HS-27A (cell line): Measurements from ENCODE around the gene TMEM132C.

Experiments used
- DNase-seq: peaks from one replicate; pipeline ENCODE4 v3.0.0-alpha.2; 2012; ENCODE audit warnings: low read depth, missing footprints

Gene TMEM132C

DNA sequence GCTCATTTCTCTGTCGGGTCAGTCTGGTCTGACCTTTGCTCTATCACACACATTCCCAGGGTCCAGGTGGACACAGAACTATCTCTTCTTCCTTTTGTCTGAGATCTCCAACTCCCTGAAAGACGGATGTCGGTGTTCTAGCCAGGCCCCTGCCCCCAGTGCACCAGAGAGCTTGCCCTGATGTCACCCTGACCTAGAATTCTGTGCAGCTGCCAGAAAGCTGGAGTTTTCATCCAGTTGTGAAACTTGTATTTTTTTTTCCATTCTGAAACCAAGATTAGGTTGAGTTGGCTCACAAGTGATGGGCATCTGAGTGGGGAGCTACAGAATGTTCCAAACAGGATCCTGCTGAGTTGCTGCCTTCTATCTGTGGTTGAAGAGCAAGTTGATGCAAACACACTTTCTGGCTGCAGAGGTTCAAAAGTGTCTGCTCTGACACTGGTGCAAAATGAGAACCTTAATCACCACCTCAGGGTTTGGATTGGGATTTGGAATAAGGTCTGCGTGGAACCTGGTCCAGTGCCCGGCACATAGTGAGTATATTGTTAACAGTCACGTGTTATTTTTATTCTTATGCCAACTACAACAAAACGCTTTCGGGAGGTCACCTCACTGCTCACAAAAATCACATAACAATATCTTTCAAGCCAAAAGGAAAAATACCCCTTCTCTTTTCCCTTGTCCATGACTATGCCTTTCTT is 345.3 kb downstream of the TMEM132C start:
- no peak for DNase-seq

- no peak for DNase-seq
Observed at GRCh38 chr12:128613837-128614590, 347.0 kb downstream of the TMEM132C start.

GRCh38 chr12:128617304-128617833 is 350.4 kb downstream of the TMEM132C start:
- no peak for DNase-seq

DNA sequence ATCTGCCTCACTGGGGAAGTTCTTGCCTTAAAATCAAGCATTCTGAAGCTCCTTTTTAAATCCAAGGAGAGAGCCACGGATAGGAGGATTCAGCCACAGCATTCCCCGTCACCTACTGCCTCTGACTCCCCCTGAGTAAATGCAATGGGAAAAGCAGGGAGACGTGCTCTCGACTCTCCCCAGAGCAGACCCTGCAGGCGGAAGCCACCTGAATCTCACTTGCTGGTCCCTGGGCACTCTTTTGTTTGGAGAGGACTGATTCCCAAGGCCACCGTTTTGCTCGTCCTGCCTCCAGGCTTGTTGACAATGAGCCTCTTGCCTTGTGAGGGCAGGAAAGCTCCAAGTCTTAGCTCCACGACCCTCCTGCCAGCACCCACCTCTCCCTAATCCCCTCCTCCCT is 352.3 kb downstream of the TMEM132C start:
- no peak for DNase-seq

DNA sequence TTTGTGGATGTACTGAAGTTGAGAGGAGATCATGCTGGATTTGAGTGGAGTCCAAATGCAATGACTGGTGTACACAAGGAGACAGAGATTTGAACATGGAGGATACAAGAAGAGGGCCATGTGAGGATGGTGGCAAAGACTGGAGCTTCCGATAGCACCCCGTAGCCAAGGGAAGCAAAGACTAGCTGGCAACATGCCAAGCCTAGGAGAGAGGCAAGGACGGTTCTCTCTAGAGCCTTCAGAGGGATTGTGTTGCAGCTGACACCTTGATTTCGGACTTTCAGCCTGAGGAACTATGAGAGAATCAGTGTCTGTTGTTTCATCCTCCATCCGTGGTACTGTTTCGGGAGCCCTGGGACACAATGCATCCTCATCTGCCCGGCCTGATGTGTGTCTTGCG is 354.3 kb downstream of the TMEM132C start:
- DNase-seq = no peak

DNA sequence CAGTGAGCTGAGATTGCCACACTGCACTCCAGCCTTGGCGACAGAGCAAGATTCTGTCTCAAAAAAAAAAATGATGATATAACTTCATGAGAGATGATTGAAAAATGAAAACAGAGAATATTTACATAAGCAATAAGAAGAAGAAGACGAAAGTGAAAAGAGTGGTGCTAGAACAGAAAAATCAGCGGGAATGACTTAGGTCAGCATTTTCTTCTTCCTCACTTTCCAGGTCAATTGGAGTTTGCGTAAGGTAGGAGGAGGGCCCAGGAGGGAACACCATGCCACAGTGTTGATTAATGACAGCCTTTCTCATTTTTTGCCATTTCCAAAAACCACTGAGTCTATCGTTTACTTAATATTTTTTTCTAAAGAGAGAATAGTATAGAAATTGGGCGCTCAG is 356.8 kb downstream of the TMEM132C start:
- DNase-seq = no peak

GRCh38 chr12:128626808-128627320 is 359.9 kb downstream of the TMEM132C start:
- no peak for DNase-seq

DNA sequence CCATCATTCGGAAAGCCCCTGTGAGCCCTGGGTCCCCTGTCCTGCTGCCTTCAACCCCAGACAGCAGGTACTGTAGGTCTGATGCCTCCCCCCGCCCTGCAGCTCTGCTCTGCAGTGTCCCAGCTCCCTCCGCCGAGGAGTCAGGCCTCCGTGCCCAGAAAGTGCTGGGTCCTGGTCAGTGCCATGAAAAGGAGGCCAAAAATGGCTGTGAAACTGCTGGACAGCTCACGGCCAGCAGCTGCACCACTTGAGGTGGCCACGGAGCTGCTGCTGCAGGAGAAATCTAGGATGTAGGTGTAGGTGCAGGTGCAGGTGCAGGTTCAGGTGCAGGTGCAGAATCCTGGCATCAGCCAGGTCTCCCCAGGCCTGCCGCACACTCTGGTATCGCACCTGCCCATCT is 360.7 kb downstream of the TMEM132C start:
- DNase-seq = no peak

GRCh38 chr12:128629979-128630378 is 363.0 kb downstream of the TMEM132C start:
- DNase-seq = no peak

- DNase-seq = no peak
Observed at GRCh38 chr12:128637642-128638606, 371.0 kb downstream of the TMEM132C start.

- no peak for DNase-seq
Observed at GRCh38 chr12:128639089-128639488, 372.1 kb downstream of the TMEM132C start.

GRCh38 chr12:128643155-128643554 is 376.2 kb downstream of the TMEM132C start:
- DNase-seq = no peak

DNA sequence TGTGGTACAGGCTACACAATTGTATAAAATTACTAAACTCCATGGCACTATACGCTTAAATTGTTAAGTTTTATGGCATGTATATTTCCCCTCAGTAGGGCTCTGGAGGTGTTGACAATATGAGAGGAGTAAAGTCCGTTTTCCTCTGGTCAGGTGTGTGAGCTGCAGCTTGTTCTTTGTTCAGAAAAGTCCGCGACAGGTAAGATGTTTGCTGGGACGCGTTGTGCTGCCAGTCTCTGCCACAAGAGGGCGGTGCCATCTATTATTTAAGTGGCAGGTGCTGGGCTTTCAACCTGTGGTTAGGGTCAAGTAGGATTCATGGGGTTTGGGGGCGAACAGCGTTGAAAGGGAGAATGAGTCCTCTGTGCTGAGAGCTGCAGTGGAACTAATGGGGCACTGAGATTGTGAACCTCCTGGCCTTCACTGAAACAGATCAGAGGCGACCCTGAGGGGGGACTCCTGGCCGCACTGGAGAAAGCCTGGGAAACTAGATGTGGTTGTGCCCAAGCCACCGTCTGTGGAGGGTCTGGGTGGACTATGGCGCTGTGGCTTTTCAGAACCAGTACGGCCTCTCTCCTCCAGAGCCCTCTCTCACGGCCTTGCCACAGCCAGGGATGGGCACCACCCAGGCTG is 377.8 kb downstream of the TMEM132C start:
- DNase-seq = no peak

- DNase-seq = no peak
Observed at GRCh38 chr12:128649902-128650301, 382.9 kb downstream of the TMEM132C start.

DNA sequence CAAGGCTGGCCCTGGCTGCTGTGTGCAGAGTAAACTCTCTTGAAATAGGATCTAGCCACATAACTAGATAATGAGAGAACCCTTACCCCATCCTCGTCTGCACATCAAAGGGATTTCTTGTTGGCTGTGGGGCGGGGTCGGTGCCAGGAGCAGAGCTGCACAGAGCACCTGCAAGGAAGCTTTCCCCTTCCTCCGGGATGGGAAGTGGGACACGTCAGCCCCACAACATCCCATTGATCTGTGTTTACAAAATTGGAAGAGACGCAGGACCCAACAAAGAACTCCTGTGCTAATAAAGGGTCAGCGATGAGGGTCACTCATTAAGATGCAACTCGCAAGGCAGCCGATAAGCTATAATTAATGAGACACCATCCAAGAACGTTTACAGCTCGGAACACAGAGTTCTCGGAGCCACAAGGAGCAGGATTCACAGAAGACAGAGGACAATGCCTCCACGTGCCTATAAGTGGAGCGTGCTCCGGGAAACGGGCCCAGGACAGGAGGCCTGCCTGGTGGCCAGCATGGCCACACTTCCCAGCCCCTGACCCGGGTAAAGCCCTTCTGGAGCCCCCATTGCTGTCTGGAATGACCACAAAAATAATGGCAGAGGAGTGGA is 385.3 kb downstream of the TMEM132C start:
- DNase-seq = no peak

GRCh38 chr12:128654468-128654867 is 387.5 kb downstream of the TMEM132C start:
- DNase-seq = no peak

DNA sequence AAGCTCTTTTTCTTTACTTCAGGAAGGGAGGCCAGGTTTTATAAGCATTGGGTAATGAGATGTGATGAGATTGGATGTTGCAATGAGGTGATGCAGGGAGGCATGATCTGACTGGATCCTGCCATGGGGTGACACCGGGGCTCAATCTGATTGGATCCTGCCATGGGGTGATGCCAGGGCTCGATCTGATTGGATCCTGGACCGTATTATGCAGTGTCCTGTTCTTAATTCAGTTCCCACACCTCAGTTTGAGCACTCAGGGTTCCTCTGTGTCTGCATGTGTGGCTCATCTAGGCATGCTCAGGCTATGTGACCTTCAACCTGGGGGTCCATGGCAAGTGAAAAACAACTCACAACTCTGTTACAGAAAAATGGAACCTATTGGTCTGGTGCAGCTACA is 390.4 kb downstream of the TMEM132C start:
- DNase-seq = no peak

DNA sequence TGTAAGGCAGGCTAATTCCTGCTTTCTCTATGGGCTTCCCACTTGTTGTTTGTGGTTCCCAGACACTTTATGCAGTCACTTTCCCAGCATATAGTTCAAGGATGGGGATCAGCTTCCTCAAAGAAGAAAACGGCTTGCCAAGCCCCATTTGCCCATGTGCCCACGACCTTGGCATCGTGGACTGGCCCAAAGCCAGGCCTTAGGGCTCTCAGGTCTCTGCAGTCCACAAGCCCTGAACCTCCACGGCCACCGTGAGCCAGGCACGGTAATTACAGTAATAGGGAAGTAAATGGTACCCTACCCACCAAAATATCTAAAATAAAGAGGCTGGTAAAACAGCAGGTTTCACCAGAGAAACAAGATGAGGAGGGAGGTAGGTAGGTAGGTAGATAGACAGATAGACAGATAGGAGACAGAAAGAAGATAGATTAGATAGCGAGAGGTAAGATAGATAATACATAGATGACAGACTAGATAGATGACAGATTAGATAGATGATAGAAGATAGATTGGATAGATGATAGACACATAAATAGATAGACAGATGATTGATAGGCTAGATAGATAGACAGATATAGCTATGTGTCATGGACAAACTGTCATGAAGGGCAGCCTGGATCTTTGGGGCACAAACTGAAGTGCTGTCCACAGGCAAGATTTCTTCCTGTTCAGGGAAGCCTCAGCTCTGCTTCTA is 393.7 kb downstream of the TMEM132C start:
- DNase-seq = no peak

DNA sequence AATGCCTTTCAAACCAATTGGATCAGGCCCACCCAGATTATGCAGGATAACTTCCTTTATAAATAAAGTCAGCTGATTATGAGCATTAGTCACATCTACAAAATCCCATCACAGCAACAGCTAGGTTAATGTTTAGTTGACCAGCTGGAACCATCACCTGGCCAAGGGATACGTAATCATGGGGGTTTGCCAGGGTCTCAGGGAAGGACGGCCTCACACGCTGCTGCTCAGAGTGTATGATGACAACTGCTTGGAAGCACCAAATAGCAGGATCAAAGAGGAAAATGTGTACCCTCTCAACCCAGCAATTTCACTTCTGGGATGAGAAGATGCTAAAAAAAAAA is 394.2 kb downstream of the TMEM132C start:
- DNase-seq = no peak

DNA sequence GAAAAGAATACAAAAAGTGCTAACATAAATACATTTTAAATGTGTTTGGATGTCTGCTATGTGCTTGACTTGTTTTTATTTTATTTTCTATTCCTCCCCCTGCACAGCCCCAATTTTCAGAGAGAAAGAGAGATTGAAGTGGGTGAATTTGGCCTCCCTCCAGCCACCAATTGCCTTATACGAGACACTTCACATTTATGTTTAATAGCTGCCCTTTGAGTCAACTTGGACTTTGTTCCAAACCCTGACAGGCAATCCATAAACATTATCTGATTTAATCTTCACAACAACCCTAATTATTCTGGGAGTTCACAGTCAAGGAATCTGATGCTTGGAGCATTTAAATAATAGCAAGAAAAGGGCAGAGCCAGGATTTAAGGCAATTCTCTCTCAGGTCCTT is 395.1 kb downstream of the TMEM132C start:
- no peak for DNase-seq

GRCh38 chr12:128664501-128664900 is 397.5 kb downstream of the TMEM132C start:
- DNase-seq = no peak
